Gastrocnemius medialis (tissue), 4 donors: ENCODE results near the gene HEXD. TPM values are rescaled to one million over a fixed set of nuclear protein-coding genes. Genes with fewer than 3 reads are reported as not detected.

Experiments used
- ATAC-seq, 2 donors: fragments of 150-250 bp; one replicate each; pipeline ENCODE4 v1.9.1; 2016
- DNase-seq, 2 donors: peaks; one replicate each; pipeline ENCODE4 v3.0.0-alpha.2; 2019
- H3K27ac ChIP-seq, 4 donors: fragments of 200-600 bp; sonication (generic); 1 replicate in 1 of 4; 2 replicates in 3 of 4; pipeline ENCODE4 v1.5.1; 2016 to 2018; ENCODE audit warnings: mild to moderate bottlenecking in 2 of 4, moderate library complexity in 1 of 4
- H3K27me3 ChIP-seq, 3 donors: fragments of 200-600 bp; sonication (generic) in 2 of 3; 1 replicate in 1 of 3; 2 replicates in 2 of 3; pipeline versions ENCODE4 v1.5.1 to v1.6.0; 2016 to 2019; ENCODE audit warnings: mild to moderate bottlenecking in 1 of 3, moderate library complexity in 1 of 3
- H3K36me3 ChIP-seq, 2 donors: fragments of 200-600 bp; sonication (generic) in 1 of 2; one replicate each; pipeline ENCODE4 v1.5.1; 2017 to 2018
- H3K4me1 ChIP-seq, 2 donors: fragments of 200-600 bp; sonication (generic) in 1 of 2; one replicate each; pipeline ENCODE4 v1.5.1; 2016 to 2017; ENCODE audit warnings: mild to moderate bottlenecking in 2 of 2
- H3K4me3 ChIP-seq, 4 donors: fragments of 200-600 bp; sonication (generic) in 3 of 4; 1 replicate in 1 of 4; 2 replicates in 3 of 4; pipeline ENCODE4 v1.5.1; 2016 to 2019; ENCODE audit warnings: mild to moderate bottlenecking in 2 of 4
- H3K9me3 ChIP-seq, 3 donors: fragments of 200-600 bp; sonication (generic) in 2 of 3; 1 replicate in 1 of 3; 2 replicates in 2 of 3; pipeline ENCODE4 v1.5.1; 2016 to 2019
- CTCF ChIP-seq, 5 experiments: fragments of 450-650 bp in 3 of 5; fragments of 200-600 bp in 2 of 5; sonication (generic) in 2 of 5; IDR thresholded peaks in 4 of 5; conservative IDR thresholded peaks in 1 of 5; 1 replicate in 4 of 5; 2 replicates in 1 of 5; pipeline ENCODE4 v1.5.1; 2016 to 2019; ENCODE audit warnings: antibody characterized with exemption in 5 of 5, mild to moderate bottlenecking in 3 of 5, moderate library complexity in 3 of 5
- POLR2A ChIP-seq, 2 donors: fragments of 450-650 bp; IDR thresholded peaks; one replicate each; pipeline ENCODE4 v1.6.1; 2017; ENCODE audit warnings: antibody characterized with exemption in 2 of 2, mild to moderate bottlenecking in 2 of 2, moderate library complexity in 2 of 2
- in situ Hi-C, 4 donors: fragments of 200-750 bp; cut with MboI; loops; one replicate each; pipeline versions ENCODE4 v1.15.0 to v1.8.0; 2017; ENCODE audit warnings: low sequenced_read_pairs in 4 of 4
- intact Hi-C: fragments of 100-400 bp; cut with DNase I; formaldehyde crosslinking; loops from one replicate; pipeline ENCODE4 v1.15.1; 2023; ENCODE audit warnings: low total_unique reads
- total RNA-seq, 4 donors: library from RNA; depleted of rRNA; stranded (reverse); fragments of >200 nt; gene quantifications; one replicate each; pipeline versions ENCODE4 v1.1.0 to v1.2.3, GENCODE V29; 2016

The HEXD gene
- total RNA-seq, 4 donors from 2014 or later = 15.5 to 35.1 (median 22.5) TPM

- no peak for TF ChIP-seq POLR2A (IDR thresholded peaks at IDR 0.05)
- no peak for TF ChIP-seq CTCF (IDR thresholded peaks at IDR 0.05 in 4 of 5, conservative IDR thresholded peaks at IDR 0.05 in 1 of 5)
- peaks cover 0 to 13% of the 10 kb centered on the region in 2 donors for H3K36me3 ChIP-seq
- H3K4me1 ChIP-seq = peaks cover 17 to 22% of the 10 kb centered on the region in 2 donors
- no peak overlapping the region for H3K4me3 ChIP-seq
- in situ Hi-C loops = no loop called here
- H3K9me3 ChIP-seq = no peaks in the 10 kb centered on the region
- ATAC-seq (peak in 1 of 2 donors; percentile 32), DNase-seq (no peak)
- H3K27me3 ChIP-seq = no peaks in the 10 kb centered on the region
- peak overlapping the region in 3 of 4 donors; percentile 23 to 27 (median 24) for H3K27ac ChIP-seq
- intact Hi-C loops = no loop called here
These were observed 21.3 kb upstream of the HEXD start for GRCh38 chr17:82396601-82397435.

GRCh38 chr17:82397449-82398335 is 20.5 kb upstream of the HEXD start:
- Histone ChIP-seq H3K4me3 (no peak overlapping the region), H3K27ac (peak overlapping the region in 1 of 4 donors; percentile 23), H3K36me3 (peaks cover 0 to 13% of the 10 kb centered on the region in 2 donors), H3K27me3 (no peaks in the 10 kb centered on the region), H3K4me1 (peaks cover 17 to 22% of the 10 kb centered on the region in 2 donors), H3K9me3 (no peaks in the 10 kb centered on the region)
- no peak for TF ChIP-seq CTCF (IDR thresholded peaks at IDR 0.05 in 4 of 5, conservative IDR thresholded peaks at IDR 0.05 in 1 of 5)
- TF ChIP-seq POLR2A (IDR thresholded peaks at IDR 0.05) = no peak
- intact Hi-C loops (no loop called here), in situ Hi-C loops (no loop called here)
- DNase-seq (no peak), ATAC-seq (no peak)

GRCh38 chr17:82399041-82399441 is 19.1 kb upstream of the HEXD start:
- Histone ChIP-seq H3K9me3 (no peaks in the 10 kb centered on the region), H3K27me3 (no peaks in the 10 kb centered on the region), H3K36me3 (peaks cover 0 to 23% of the 10 kb centered on the region in 2 donors), H3K4me1 (peaks cover 17 to 22% of the 10 kb centered on the region in 2 donors), H3K4me3 (no peak overlapping the region), H3K27ac (peak overlapping the region; percentile 38 to 75 (median 54))
- intact Hi-C loops = no loop called here
- in situ Hi-C loops = no loop called here
- peak; percentile 51 to 69 for DNase-seq
- no peak for TF ChIP-seq CTCF (IDR thresholded peaks at IDR 0.05 in 4 of 5, conservative IDR thresholded peaks at IDR 0.05 in 1 of 5)
- TF ChIP-seq POLR2A (IDR thresholded peaks at IDR 0.05) = no peak
- ATAC-seq = peak; percentile 51 to 60

- H3K4me3 ChIP-seq = no peak overlapping the region
These were observed 18.5 kb upstream of the HEXD start for GRCh38 chr17:82399601-82400101.

More at GRCh38 chr17:82399601-82400101, 18.5 kb upstream of the HEXD start:
- Histone ChIP-seq H3K9me3 (no peaks in the 10 kb centered on the region), H3K36me3 (peaks cover 0 to 28% of the 10 kb centered on the region in 2 donors), H3K27ac (peak overlapping the region; percentile 38 to 75 (median 54)), H3K27me3 (no peaks in the 10 kb centered on the region), H3K4me1 (peaks cover 17 to 22% of the 10 kb centered on the region in 2 donors)
- ATAC-seq = peak; percentile 82 to 91
- in situ Hi-C loops = no loop called here
- TF ChIP-seq CTCF (IDR thresholded peaks at IDR 0.05 in 4 of 5, conservative IDR thresholded peaks at IDR 0.05 in 1 of 5) = no peak
- TF ChIP-seq POLR2A (IDR thresholded peaks at IDR 0.05) = no peak
- intact Hi-C loops = no loop called here
- peak; percentile 57 to 79 for DNase-seq
